Measurements from ENCODE around the gene RARS2.
"Not testable (repeated sequence)": the region's sequence is repeated elsewhere in the genome, so short reads cannot be mapped to it uniquely, and the experiment has no call there.

Gene RARS2

GRCh38 chr6:87589693-87590416 is at the start of gene RARS2, which contains the start of gene ORC3:
Gene RARS2 (minus strand): TSS chr6:87589987. CDS start chr6:87589957, 30 bp downstream.
Gene ORC3 (plus strand): TSS chr6:87590135. CDS start chr6:87590169, 34 bp downstream.
- DNase-seq: peak; percentile 97

- no peak for DNase-seq
Observed at GRCh38 chr6:87639373-87639772, 49.6 kb upstream of the RARS2 start.

- no peak for DNase-seq
Observed at GRCh38 chr6:87637106-87637505, 47.3 kb upstream of the RARS2 start.

- no peak for DNase-seq
Observed at GRCh38 chr6:87636315-87636714, 46.5 kb upstream of the RARS2 start.

GRCh38 chr6:87633851-87634250 is 44.1 kb upstream of the RARS2 start:
- no peak for DNase-seq

GRCh38 chr6:87630746-87631145 is 41.0 kb upstream of the RARS2 start:
- no peak for DNase-seq

- no peak for DNase-seq
Observed at GRCh38 chr6:87628881-87629280, 39.1 kb upstream of the RARS2 start.

GRCh38 chr6:87628424-87628823 is 38.6 kb upstream of the RARS2 start:
- DNase-seq: no peak

GRCh38 chr6:87623248-87623647 is 33.5 kb upstream of the RARS2 start:
- DNase-seq: no peak

GRCh38 chr6:87618531-87618930 is 28.7 kb upstream of the RARS2 start:
- no peak for DNase-seq

GRCh38 chr6:87617405-87617804 is 27.6 kb upstream of the RARS2 start:
- no peak for DNase-seq

GRCh38 chr6:87613018-87613417 is 23.2 kb upstream of the RARS2 start:
- DNase-seq: not testable (repeated sequence)

GRCh38 chr6:87608802-87609201 is 19.0 kb upstream of the RARS2 start:
- no peak for DNase-seq

GRCh38 chr6:87606199-87606598 is 16.4 kb upstream of the RARS2 start:
- no peak for DNase-seq

- DNase-seq: no peak
Observed at GRCh38 chr6:87600576-87600975, 10.8 kb upstream of the RARS2 start.

- no peak for DNase-seq
Observed at GRCh38 chr6:87590990-87591389, 1.2 kb upstream of the RARS2 start.

- no peak for DNase-seq
Observed at GRCh38 chr6:87590417-87590880, 662 bp upstream of the RARS2 start.

GRCh38 chr6:87588756-87589407 is 905 bp downstream of the RARS2 start:
- no peak for DNase-seq

GRCh38 chr6:87586371-87587077 is 3.3 kb downstream of the RARS2 start:
- no peak for DNase-seq

- no peak for DNase-seq
Observed at GRCh38 chr6:87583822-87584221, 6.0 kb downstream of the RARS2 start.

- DNase-seq: no peak
Observed at GRCh38 chr6:87575423-87575822, 14.4 kb downstream of the RARS2 start.

- no peak for DNase-seq
Observed at GRCh38 chr6:87574237-87574804, 15.5 kb downstream of the RARS2 start.

GRCh38 chr6:87573307-87574024 is 16.3 kb downstream of the RARS2 start:
- no peak for DNase-seq

Measured in left hindlimb (tissue), 1 donor.